Endothelial cell (in vitro differentiated cells): ENCODE results near the gene ASTN1. TPM values are rescaled to one million over a fixed set of nuclear protein-coding genes. Genes with fewer than 3 reads are reported as not detected.

Experiments
- DNase-seq: peaks from one replicate; pipeline ENCODE4 v3.0.0; 2021; ENCODE audit warnings: low spot score
- H3K27ac Mint-ChIP-seq: one replicate; pipeline ENCODE4 v1.8.0; 2021; ENCODE audit warnings: mixed read lengths, inconsistent platforms; ENCODE audit not compliant: unreplicated experiment
- H3K27me3 Mint-ChIP-seq: one replicate; pipeline ENCODE4 v1.8.0; 2021; ENCODE audit warnings: mild to moderate bottlenecking, moderate library complexity, mixed read lengths, inconsistent platforms; ENCODE audit not compliant: unreplicated experiment
- H3K36me3 Mint-ChIP-seq: one replicate; pipeline ENCODE4 v1.8.0; 2021; ENCODE audit warnings: mild to moderate bottlenecking, low read depth, mixed read lengths, inconsistent platforms; ENCODE audit not compliant: unreplicated experiment
- H3K4me1 Mint-ChIP-seq: one replicate; pipeline ENCODE4 v1.8.0; 2021; ENCODE audit warnings: mild to moderate bottlenecking, mixed read lengths, inconsistent platforms; ENCODE audit not compliant: unreplicated experiment
- H3K4me3 Mint-ChIP-seq: one replicate; pipeline ENCODE4 v1.8.0; 2021; ENCODE audit warnings: mild to moderate bottlenecking, mixed read lengths, inconsistent platforms; ENCODE audit not compliant: unreplicated experiment
- H3K9me3 Mint-ChIP-seq: one replicate; pipeline ENCODE4 v1.8.0; 2021; ENCODE audit warnings: mixed read lengths, inconsistent platforms; ENCODE audit not compliant: unreplicated experiment
- total RNA-seq: library from RNA; stranded (reverse); fragmentation: NEBNext Ultra II Directional; extraction: Animal tissue kit (Norgen Biotek cat#: 25700); gene quantifications from one replicate; pipeline ENCODE4 v1.2.1, GENCODE V29; 2021; ENCODE audit not compliant: unreplicated experiment
- TF ChIP-seq, protein P1 (sequence below): fragments of 200-600 bp; sonication (generic); IDR thresholded peaks from one replicate; pipeline ENCODE4 v1.5.0; 2021; ENCODE audit warnings: antibody characterized with exemption; ENCODE audit not compliant: unreplicated experiment

Gene ASTN1
- total RNA-seq, 1 donor from 2014 or later, result 66.6 TPM

GRCh38 chr1:177032434-177032833 is 132.1 kb downstream of the ASTN1 start:
- H3K9me3 Mint-ChIP-seq, result no peaks in the 10 kb centered on the region
- DNase-seq, result no peak
- H3K27ac Mint-ChIP-seq, result no peak overlapping the region
- H3K27me3 Mint-ChIP-seq, result peaks cover 1% of the 10 kb centered on the region
- H3K4me3 Mint-ChIP-seq, result no peak overlapping the region
- TF ChIP-seq, protein P1, sequence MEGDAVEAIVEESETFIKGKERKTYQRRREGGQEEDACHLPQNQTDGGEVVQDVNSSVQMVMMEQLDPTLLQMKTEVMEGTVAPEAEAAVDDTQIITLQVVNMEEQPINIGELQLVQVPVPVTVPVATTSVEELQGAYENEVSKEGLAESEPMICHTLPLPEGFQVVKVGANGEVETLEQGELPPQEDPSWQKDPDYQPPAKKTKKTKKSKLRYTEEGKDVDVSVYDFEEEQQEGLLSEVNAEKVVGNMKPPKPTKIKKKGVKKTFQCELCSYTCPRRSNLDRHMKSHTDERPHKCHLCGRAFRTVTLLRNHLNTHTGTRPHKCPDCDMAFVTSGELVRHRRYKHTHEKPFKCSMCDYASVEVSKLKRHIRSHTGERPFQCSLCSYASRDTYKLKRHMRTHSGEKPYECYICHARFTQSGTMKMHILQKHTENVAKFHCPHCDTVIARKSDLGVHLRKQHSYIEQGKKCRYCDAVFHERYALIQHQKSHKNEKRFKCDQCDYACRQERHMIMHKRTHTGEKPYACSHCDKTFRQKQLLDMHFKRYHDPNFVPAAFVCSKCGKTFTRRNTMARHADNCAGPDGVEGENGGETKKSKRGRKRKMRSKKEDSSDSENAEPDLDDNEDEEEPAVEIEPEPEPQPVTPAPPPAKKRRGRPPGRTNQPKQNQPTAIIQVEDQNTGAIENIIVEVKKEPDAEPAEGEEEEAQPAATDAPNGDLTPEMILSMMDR, result no peak
- peaks cover 11% of the 10 kb centered on the region for H3K36me3 Mint-ChIP-seq
- H3K4me1 Mint-ChIP-seq, result no peaks in the 10 kb centered on the region

DNA sequence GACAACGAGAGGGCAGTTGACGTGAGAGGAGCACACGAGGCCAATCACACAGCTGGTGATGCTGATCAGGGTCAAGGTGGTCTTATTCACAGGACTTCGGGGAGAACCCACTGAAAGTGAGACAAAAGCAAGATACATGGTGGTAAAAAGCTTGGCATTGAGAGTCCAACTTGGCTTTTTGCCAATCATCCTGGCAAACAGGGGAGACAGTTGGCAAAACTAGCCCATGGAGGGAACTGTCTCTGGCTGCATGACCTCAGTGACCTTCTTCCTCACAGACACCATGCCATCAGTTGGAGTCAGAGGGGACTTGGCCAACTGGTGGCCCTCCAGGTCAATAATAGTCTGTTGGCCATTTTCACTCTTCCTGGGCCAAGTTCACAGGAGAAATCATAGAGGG is 139.9 kb downstream of the ASTN1 start:
- Mint-ChIP-seq H3K9me3 (no peaks in the 10 kb centered on the region), H3K27ac (no peak overlapping the region), H3K27me3 (peaks cover 3% of the 10 kb centered on the region), H3K4me1 (no peaks in the 10 kb centered on the region), H3K36me3 (peaks cover 50% of the 10 kb centered on the region), H3K4me3 (no peak overlapping the region)
- DNase-seq, result no peak
- TF ChIP-seq, protein P1, result no peak

- TF ChIP-seq, protein P1, result no peak
- peaks cover 47% of the 10 kb centered on the region for H3K36me3 Mint-ChIP-seq
- no peak overlapping the region for H3K4me3 Mint-ChIP-seq
- no peak overlapping the region for H3K27ac Mint-ChIP-seq
- H3K27me3 Mint-ChIP-seq, result peaks cover 2% of the 10 kb centered on the region
- H3K9me3 Mint-ChIP-seq, result no peaks in the 10 kb centered on the region
- H3K4me1 Mint-ChIP-seq, result no peaks in the 10 kb centered on the region
- no peak for DNase-seq
Measured at GRCh38 chr1:177023726-177024125, 140.8 kb downstream of the ASTN1 start.

DNA sequence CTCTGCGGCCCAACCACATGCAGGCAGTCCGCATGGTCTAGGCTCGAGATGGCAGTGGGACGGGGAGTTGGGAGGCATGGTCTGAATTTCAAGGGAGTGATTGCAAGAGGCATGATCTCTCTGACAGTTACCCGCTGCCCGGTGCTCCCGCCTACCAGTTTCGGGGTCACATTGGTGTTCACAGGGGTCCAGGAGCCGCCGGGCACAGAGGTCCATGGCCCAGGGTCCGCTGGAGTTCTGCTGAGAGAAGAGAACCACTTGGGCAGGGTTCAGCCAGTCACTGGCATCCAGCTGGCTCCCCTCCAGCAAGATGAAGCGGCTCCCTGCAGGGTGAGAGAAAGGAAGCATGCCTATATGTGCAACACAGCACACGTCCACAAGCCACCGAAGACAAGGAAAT is 141.3 kb downstream of the ASTN1 start:
- DNase-seq, result no peak
- Mint-ChIP-seq H3K27ac (no peak overlapping the region), H3K4me1 (no peaks in the 10 kb centered on the region), H3K36me3 (peaks cover 49% of the 10 kb centered on the region), H3K4me3 (no peak overlapping the region), H3K9me3 (no peaks in the 10 kb centered on the region), H3K27me3 (peaks cover 2% of the 10 kb centered on the region)
- TF ChIP-seq, protein P1, result no peak

DNA sequence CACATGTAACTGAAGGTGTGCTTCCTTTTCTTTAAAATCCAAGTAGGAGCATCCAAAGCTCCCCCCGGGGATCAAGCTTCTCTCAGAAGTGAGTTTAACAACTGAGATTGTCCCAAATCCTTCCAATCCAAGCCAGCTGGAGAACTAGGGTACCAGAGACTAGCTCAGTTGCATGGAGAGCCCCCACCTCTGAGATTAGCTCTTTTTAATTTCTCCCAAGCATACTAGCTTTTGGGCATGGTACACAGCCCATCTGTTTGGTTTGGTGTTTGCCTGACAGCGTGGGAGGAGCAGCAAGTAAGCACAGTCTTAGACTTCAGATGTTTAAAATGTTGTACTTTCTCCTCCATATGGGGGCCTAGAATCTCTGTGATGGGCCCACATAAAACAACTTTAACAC is 142.8 kb downstream of the ASTN1 start:
- TF ChIP-seq, protein P1, result no peak
- no peak overlapping the region for H3K27ac Mint-ChIP-seq
- H3K4me3 Mint-ChIP-seq, result no peak overlapping the region
- no peaks in the 10 kb centered on the region for H3K4me1 Mint-ChIP-seq
- DNase-seq, result no peak
- peaks cover 1% of the 10 kb centered on the region for H3K27me3 Mint-ChIP-seq
- peaks cover 48% of the 10 kb centered on the region for H3K36me3 Mint-ChIP-seq
- H3K9me3 Mint-ChIP-seq, result no peaks in the 10 kb centered on the region
